Fibroblast of skin of abdomen (primary cell): ENCODE results near the gene RNPEP.
"Not testable (repeated sequence)": the region's sequence is repeated elsewhere in the genome, so short reads cannot be mapped to it uniquely, and the experiment has no call there.

Source experiments
- DNase-seq: peaks from one replicate; pipeline ENCODE4 v3.0.0-alpha.2; 2013

The RNPEP gene

GRCh38 chr1:202036595-202037387 is 54.3 kb downstream of the RNPEP start:
- DNase-seq = no peak

GRCh38 chr1:202037706-202038296 is 55.4 kb downstream of the RNPEP start:
- DNase-seq = no peak

- DNase-seq = no peak
These were observed 56.4 kb downstream of the RNPEP start for GRCh38 chr1:202038688-202039346.

- DNase-seq = no peak
These were observed 63.3 kb downstream of the RNPEP start for GRCh38 chr1:202045705-202046104.

- DNase-seq = no peak
These were observed 63.8 kb downstream of the RNPEP start for GRCh38 chr1:202046227-202046626.

GRCh38 chr1:202046748-202047708 is 64.6 kb downstream of the RNPEP start:
- DNase-seq = no peak

GRCh38 chr1:202047977-202048376 is 65.5 kb downstream of the RNPEP start:
- DNase-seq = no peak

- no peak for DNase-seq
These were observed 66.7 kb downstream of the RNPEP start for GRCh38 chr1:202049129-202049528.

GRCh38 chr1:202054094-202054493 is 71.6 kb downstream of the RNPEP start:
- DNase-seq = no peak

- DNase-seq = not testable (repeated sequence)
These were observed 72.2 kb downstream of the RNPEP start for GRCh38 chr1:202054673-202055072.
